RWPE2 (cell line): ENCODE data around the gene REM1.

Source experiments
- ATAC-seq: fragments of 200-7000 bp; cut with Tn5 transposase; 3 replicates; pipeline ENCODE4 v1.9.1; 2021; ENCODE audit warnings: low read depth
- DNase-seq: peaks from one replicate; pipeline ENCODE4 v3.0.0-alpha.2; 2020; ENCODE audit warnings: low spot score
- H3K27ac ChIP-seq: fragments of 450-650 bp; 2 replicates; pipeline ENCODE4 v1.5.1; 2017; ENCODE audit warnings: mild to moderate bottlenecking; ENCODE audit not compliant: poor library complexity, severe bottlenecking
- H3K27me3 ChIP-seq: fragments of 250-450 bp; sonication (Bioruptor Pico); 2 replicates; pipeline ENCODE4 v1.5.1; 2021; ENCODE audit warnings: mild to moderate bottlenecking, moderate library complexity; ENCODE audit not compliant: insufficient read depth, poor library complexity, severe bottlenecking
- H3K36me3 ChIP-seq: fragments of 250-450 bp; sonication (Bioruptor Pico); 2 replicates; pipeline ENCODE4 v1.5.1; 2020; ENCODE audit warnings: low read depth, mild to moderate bottlenecking, moderate library complexity
- H3K4me1 ChIP-seq: fragments of 250-450 bp; sonication (Bioruptor Pico); 2 replicates; pipeline ENCODE4 v1.5.1; 2021; ENCODE audit warnings: mild to moderate bottlenecking, moderate library complexity; ENCODE audit not compliant: insufficient read depth, poor library complexity, severe bottlenecking
- H3K4me3 ChIP-seq: fragments of 250-450 bp; sonication (Bioruptor Pico); 2 replicates; pipeline ENCODE4 v1.5.1; 2021; ENCODE audit warnings: mild to moderate bottlenecking, moderate library complexity; ENCODE audit not compliant: severe bottlenecking
- H3K9me3 ChIP-seq: fragments of 250-450 bp; sonication (Bioruptor Pico); 2 replicates; pipeline ENCODE4 v1.5.1; 2021; ENCODE audit warnings: mild to moderate bottlenecking, moderate library complexity; ENCODE audit not compliant: severe bottlenecking
- CTCF ChIP-seq: fragments of 450-650 bp; IDR thresholded peaks from one replicate; pipeline ENCODE4 v1.5.1; 2017; ENCODE audit warnings: mild to moderate bottlenecking, moderate library complexity; ENCODE audit not compliant: poor library complexity, severe bottlenecking

REM1 gene

GRCh38 chr20:31485450-31486339 lies 10.6 kb downstream of the REM1 start:
- Histone ChIP-seq H3K4me1 (no peaks in the 10 kb centered on the region), H3K27ac (no peak overlapping the region), H3K36me3 (no peaks in the 10 kb centered on the region), H3K9me3 (no peaks in the 10 kb centered on the region), H3K4me3 (no peak overlapping the region), H3K27me3 (peaks cover 15% of the 10 kb centered on the region)
- DNase-seq, result peak; percentile 83
- no peak for TF ChIP-seq CTCF
- peak; percentile 12; the same call in 1 of the 3 replicates for ATAC-seq

GRCh38 chr20:31488115-31488514 lies 13.0 kb downstream of the REM1 start:
- H3K27me3 ChIP-seq, result peaks cover 15% of the 10 kb centered on the region
- no peak overlapping the region for H3K27ac ChIP-seq
- TF ChIP-seq CTCF, result no peak
- no peaks in the 10 kb centered on the region for H3K9me3 ChIP-seq
- ATAC-seq, result no peak
- H3K36me3 ChIP-seq, result no peaks in the 10 kb centered on the region
- no peak overlapping the region for H3K4me3 ChIP-seq
- DNase-seq, result no peak
- no peaks in the 10 kb centered on the region for H3K4me1 ChIP-seq

- ATAC-seq, result no peak
- TF ChIP-seq CTCF, result no peak
- no peaks in the 10 kb centered on the region for H3K9me3 ChIP-seq
Observed at GRCh38 chr20:31489152-31489551, 14.1 kb downstream of the REM1 start.

GRCh38 chr20:31490752-31491151 lies 15.7 kb downstream of the REM1 start:
- Histone ChIP-seq H3K4me3 (no peak overlapping the region), H3K36me3 (no peaks in the 10 kb centered on the region), H3K27me3 (peaks cover 8% of the 10 kb centered on the region), H3K4me1 (no peaks in the 10 kb centered on the region), H3K27ac (no peak overlapping the region), H3K9me3 (no peaks in the 10 kb centered on the region)
- ATAC-seq, result no peak
- TF ChIP-seq CTCF, result no peak
- no peak for DNase-seq

More at GRCh38 chr20:31489152-31489551, 14.1 kb downstream of the REM1 start:
- H3K4me3 ChIP-seq, result no peak overlapping the region
- no peak overlapping the region for H3K27ac ChIP-seq
- H3K27me3 ChIP-seq, result peaks cover 15% of the 10 kb centered on the region
- DNase-seq, result no peak
- no peaks in the 10 kb centered on the region for H3K4me1 ChIP-seq
- H3K36me3 ChIP-seq, result no peaks in the 10 kb centered on the region

GRCh38 chr20:31494131-31494530 lies 19.0 kb downstream of the REM1 start:
- no peaks in the 10 kb centered on the region for H3K9me3 ChIP-seq
- no peak overlapping the region for H3K4me3 ChIP-seq
- no peak overlapping the region for H3K27ac ChIP-seq
- DNase-seq (no peak), ATAC-seq (peak; percentile 33; the same call in 2 of the 3 replicates)
- TF ChIP-seq CTCF, result peak; percentile 47
- H3K36me3 ChIP-seq, result no peaks in the 10 kb centered on the region
- H3K4me1 ChIP-seq, result no peaks in the 10 kb centered on the region
- H3K27me3 ChIP-seq, result peaks cover 10% of the 10 kb centered on the region
